Vagina (tissue), 2 donors: ENCODE measurements around the gene CAPN15.

Experiments used
- CTCF ChIP-seq, 3 experiments: fragments of 450-650 bp in 2 of 3; fragments of 200-600 bp in 1 of 3; sonication (generic) in 1 of 3; IDR thresholded peaks; one replicate each; pipeline ENCODE4 v1.5.1; 2017 to 2019; ENCODE audit warnings: antibody characterized with exemption in 3 of 3, mild to moderate bottlenecking in 2 of 3, moderate library complexity in 2 of 3
- POLR2AphosphoS5 ChIP-seq, 2 donors: sonication (generic); formaldehyde crosslinking; IDR thresholded peaks; one replicate each; pipeline ENCODE4 v1.9.0; 2017; ENCODE audit warnings: antibody characterized with exemption in 2 of 2, mild to moderate bottlenecking in 2 of 2, low read depth in 1 of 2; ENCODE audit not compliant: insufficient read depth in 1 of 2

- TF ChIP-seq CTCF (IDR thresholded peaks at IDR 0.05), result no peak
- no peak for TF ChIP-seq POLR2AphosphoS5 (IDR thresholded peaks at IDR 0.05; ENCODE audit: insufficient read depth in 1 of 2, low read depth in 1 of 2)
Observed at GRCh38 chr16:590188-590814, 62.8 kb downstream of the CAPN15 start.
